MM.1S (cell line): ENCODE measurements around the gene STARD5.

ENCODE experiments used
- EZH2 ChIP-seq: fragments of 300-600 bp; sonication (generic); optimal IDR thresholded peaks from 2 replicates; pipeline ENCODE3; 2017; ENCODE audit warnings: low read depth, mild to moderate bottlenecking, antibody characterized with exemption, low read length, mixed read lengths
- EZH2phosphoT487 ChIP-seq: fragments of 300-600 bp; sonication (generic); IDR thresholded peaks from 2 replicates; pipeline ENCODE4 v1.6.1; 2018; ENCODE audit warnings: antibody characterized with exemption, low read length
- TF ChIP-seq, protein P1 (sequence below): fragments of 300-600 bp; sonication (generic); IDR thresholded peaks from 2 replicates; pipeline ENCODE4 v1.5.1; 2016; ENCODE audit warnings: antibody characterized with exemption, low read length, mixed read lengths

GRCh38 chr15:81286621-81287121 lies 37.3 kb downstream of the STARD5 start:
- no peak for TF ChIP-seq EZH2
- TF ChIP-seq, protein P1, sequence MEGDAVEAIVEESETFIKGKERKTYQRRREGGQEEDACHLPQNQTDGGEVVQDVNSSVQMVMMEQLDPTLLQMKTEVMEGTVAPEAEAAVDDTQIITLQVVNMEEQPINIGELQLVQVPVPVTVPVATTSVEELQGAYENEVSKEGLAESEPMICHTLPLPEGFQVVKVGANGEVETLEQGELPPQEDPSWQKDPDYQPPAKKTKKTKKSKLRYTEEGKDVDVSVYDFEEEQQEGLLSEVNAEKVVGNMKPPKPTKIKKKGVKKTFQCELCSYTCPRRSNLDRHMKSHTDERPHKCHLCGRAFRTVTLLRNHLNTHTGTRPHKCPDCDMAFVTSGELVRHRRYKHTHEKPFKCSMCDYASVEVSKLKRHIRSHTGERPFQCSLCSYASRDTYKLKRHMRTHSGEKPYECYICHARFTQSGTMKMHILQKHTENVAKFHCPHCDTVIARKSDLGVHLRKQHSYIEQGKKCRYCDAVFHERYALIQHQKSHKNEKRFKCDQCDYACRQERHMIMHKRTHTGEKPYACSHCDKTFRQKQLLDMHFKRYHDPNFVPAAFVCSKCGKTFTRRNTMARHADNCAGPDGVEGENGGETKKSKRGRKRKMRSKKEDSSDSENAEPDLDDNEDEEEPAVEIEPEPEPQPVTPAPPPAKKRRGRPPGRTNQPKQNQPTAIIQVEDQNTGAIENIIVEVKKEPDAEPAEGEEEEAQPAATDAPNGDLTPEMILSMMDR, result no peak
- no peak for TF ChIP-seq EZH2phosphoT487
